GM12872 (cell line): Measurements from ENCODE around the gene PARK7.

Experiments used
- CTCF ChIP-seq: IDR thresholded peaks from 3 replicates; pipeline ENCODE4 v1.5.1; 2011; ENCODE audit warnings: low read depth, mild to moderate bottlenecking, low read length, moderate library complexity; ENCODE audit not compliant: insufficient read depth

PARK7 gene

GRCh38 chr1:7940034-7940433, 21.5 kb upstream of the PARK7 start:
- no peak for TF ChIP-seq CTCF

- TF ChIP-seq CTCF, result no peak
Measured at GRCh38 chr1:7940745-7941436, 20.6 kb upstream of the PARK7 start, which contains the start of gene TNFRSF9. Gene TNFRSF9 (minus strand): TSS chr1:7940839. CDS start chr1:7939994, 845 bp downstream.

- no peak for TF ChIP-seq CTCF
Measured at GRCh38 chr1:7941437-7941793, 20.1 kb upstream of the PARK7 start.

GRCh38 chr1:7942214-7942921, 19.1 kb upstream of the PARK7 start:
- peak; percentile 38; the same call in 2 of the 3 replicates for TF ChIP-seq CTCF

- TF ChIP-seq CTCF, result no peak
Measured at GRCh38 chr1:7943251-7943650, 18.3 kb upstream of the PARK7 start.

- TF ChIP-seq CTCF, result no peak
Measured at GRCh38 chr1:7948960-7949359, 12.6 kb upstream of the PARK7 start.

GRCh38 chr1:7953850-7954609, 7.5 kb upstream of the PARK7 start:
- no peak for TF ChIP-seq CTCF
